ENCODE results near the gene HOPX. TPM values are rescaled to one million over a fixed set of nuclear protein-coding genes. Genes with fewer than 3 reads are reported as not detected.

HOPX gene
- total and polyA plus RNA-seq, 2 experiments from 2014 or later: not detected

GRCh38 chr4:56626420-56626819, 54.7 kb downstream of the HOPX start:
- Histone ChIP-seq H4K20me1 (replicated peaks; ENCODE audit: insufficient read depth) (no peaks in the 10 kb centered on the region), H3K79me2 (replicated peaks; ENCODE audit: insufficient read depth) (no peaks in the 10 kb centered on the region), H3K4me1 (ENCODE audit: insufficient read depth) (no peaks in the 10 kb centered on the region), H3K27me3 (ENCODE audit: insufficient read depth) (no peaks in the 10 kb centered on the region), H3K9me2 (ENCODE audit: insufficient read depth) (peaks cover 3% of the 10 kb centered on the region; the same call in 1 of the 2 replicates), H3K36me3 (ENCODE audit: insufficient read depth) (no peaks in the 10 kb centered on the region; the same call in 1 of the 2 replicates), H3K27ac (ENCODE audit: low read depth) (no peak overlapping the region), H3K4me2 (no peak overlapping the region), H3F3A (replicated peaks; ENCODE audit: low read depth) (no peaks in the 10 kb centered on the region), H2AFZ (no peak overlapping the region), H3K4me3 (no peak overlapping the region)
- peaks cover 20% of the 10 kb centered on the region for H3K36me3 Mint-ChIP-seq (ENCODE audit: low read depth)
- H3K4me3 Mint-ChIP-seq: no peak overlapping the region
- H3K27me3 Mint-ChIP-seq (ENCODE audit: insufficient read depth, low read depth, poor library complexity): peaks cover 10% of the 10 kb centered on the region
- TF ChIP-seq ZNF114 (CRISPR knock-in tag; IDR thresholded peaks at IDR 0.05) (no peak), CREB1 (CRISPR knock-in tag; IDR thresholded peaks at IDR 0.05; ENCODE audit: low read depth) (no peak), ZNF331 (CRISPR knock-in tag; IDR thresholded peaks at IDR 0.05; ENCODE audit: low read depth) (no peak), EZH2phosphoT487 (IDR thresholded peaks at IDR 0.05; ENCODE audit: unreplicated experiment) (no peak), STAT1 (IDR thresholded peaks at IDR 0.05; ENCODE audit: unreplicated experiment) (no peak), JUNB (IDR thresholded peaks at IDR 0.05; ENCODE audit: unreplicated experiment) (no peak), EZH2 (IDR thresholded peaks at IDR 0.05; ENCODE audit: low read depth, unreplicated experiment) (no peak), POLR2AphosphoS5 (IDR thresholded peaks at IDR 0.05; ENCODE audit: low read depth) (no peak), ZNF462 (CRISPR knock-in tag; IDR thresholded peaks at IDR 0.05) (no peak), NANOG (IDR thresholded peaks at IDR 0.05; ENCODE audit: borderline replicate concordance) (no peak)
- TF ChIP-seq, protein P1, sequence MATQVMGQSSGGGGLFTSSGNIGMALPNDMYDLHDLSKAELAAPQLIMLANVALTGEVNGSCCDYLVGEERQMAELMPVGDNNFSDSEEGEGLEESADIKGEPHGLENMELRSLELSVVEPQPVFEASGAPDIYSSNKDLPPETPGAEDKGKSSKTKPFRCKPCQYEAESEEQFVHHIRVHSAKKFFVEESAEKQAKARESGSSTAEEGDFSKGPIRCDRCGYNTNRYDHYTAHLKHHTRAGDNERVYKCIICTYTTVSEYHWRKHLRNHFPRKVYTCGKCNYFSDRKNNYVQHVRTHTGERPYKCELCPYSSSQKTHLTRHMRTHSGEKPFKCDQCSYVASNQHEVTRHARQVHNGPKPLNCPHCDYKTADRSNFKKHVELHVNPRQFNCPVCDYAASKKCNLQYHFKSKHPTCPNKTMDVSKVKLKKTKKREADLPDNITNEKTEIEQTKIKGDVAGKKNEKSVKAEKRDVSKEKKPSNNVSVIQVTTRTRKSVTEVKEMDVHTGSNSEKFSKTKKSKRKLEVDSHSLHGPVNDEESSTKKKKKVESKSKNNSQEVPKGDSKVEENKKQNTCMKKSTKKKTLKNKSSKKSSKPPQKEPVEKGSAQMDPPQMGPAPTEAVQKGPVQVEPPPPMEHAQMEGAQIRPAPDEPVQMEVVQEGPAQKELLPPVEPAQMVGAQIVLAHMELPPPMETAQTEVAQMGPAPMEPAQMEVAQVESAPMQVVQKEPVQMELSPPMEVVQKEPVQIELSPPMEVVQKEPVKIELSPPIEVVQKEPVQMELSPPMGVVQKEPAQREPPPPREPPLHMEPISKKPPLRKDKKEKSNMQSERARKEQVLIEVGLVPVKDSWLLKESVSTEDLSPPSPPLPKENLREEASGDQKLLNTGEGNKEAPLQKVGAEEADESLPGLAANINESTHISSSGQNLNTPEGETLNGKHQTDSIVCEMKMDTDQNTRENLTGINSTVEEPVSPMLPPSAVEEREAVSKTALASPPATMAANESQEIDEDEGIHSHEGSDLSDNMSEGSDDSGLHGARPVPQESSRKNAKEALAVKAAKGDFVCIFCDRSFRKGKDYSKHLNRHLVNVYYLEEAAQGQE (IDR thresholded peaks at IDR 0.05; ENCODE audit: unreplicated experiment): no peak
- TF ChIP-seq, protein P2, sequence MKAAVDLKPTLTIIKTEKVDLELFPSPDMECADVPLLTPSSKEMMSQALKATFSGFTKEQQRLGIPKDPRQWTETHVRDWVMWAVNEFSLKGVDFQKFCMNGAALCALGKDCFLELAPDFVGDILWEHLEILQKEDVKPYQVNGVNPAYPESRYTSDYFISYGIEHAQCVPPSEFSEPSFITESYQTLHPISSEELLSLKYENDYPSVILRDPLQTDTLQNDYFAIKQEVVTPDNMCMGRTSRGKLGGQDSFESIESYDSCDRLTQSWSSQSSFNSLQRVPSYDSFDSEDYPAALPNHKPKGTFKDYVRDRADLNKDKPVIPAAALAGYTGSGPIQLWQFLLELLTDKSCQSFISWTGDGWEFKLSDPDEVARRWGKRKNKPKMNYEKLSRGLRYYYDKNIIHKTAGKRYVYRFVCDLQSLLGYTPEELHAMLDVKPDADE (IDR thresholded peaks at IDR 0.05): no peak
- TF ChIP-seq, protein P3, sequence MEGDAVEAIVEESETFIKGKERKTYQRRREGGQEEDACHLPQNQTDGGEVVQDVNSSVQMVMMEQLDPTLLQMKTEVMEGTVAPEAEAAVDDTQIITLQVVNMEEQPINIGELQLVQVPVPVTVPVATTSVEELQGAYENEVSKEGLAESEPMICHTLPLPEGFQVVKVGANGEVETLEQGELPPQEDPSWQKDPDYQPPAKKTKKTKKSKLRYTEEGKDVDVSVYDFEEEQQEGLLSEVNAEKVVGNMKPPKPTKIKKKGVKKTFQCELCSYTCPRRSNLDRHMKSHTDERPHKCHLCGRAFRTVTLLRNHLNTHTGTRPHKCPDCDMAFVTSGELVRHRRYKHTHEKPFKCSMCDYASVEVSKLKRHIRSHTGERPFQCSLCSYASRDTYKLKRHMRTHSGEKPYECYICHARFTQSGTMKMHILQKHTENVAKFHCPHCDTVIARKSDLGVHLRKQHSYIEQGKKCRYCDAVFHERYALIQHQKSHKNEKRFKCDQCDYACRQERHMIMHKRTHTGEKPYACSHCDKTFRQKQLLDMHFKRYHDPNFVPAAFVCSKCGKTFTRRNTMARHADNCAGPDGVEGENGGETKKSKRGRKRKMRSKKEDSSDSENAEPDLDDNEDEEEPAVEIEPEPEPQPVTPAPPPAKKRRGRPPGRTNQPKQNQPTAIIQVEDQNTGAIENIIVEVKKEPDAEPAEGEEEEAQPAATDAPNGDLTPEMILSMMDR (conservative IDR thresholded peaks at IDR 0.05; ENCODE audit: low read depth in 2 of 2): no peak
- DNase-seq (ENCODE audit: low spot score) (no peak), ATAC-seq (no peak)
- H3K4me1 Mint-ChIP-seq: no peaks in the 10 kb centered on the region
- no peak overlapping the region for H3K27ac Mint-ChIP-seq
- peaks cover 41% of the 10 kb centered on the region for H3K9me3 Mint-ChIP-seq
